ENCODE data around the gene FRMD4B.

GRCh38 chr3:69178082-69178481 lies 207.8 kb downstream of the FRMD4B start:
- TF ChIP-seq CTCF (IDR thresholded peaks at IDR 0.05; ENCODE audit: low read length) (no peak), EZH2 (IDR thresholded peaks at IDR 0.05; ENCODE audit: borderline replicate concordance, low read length) (no peak)

Data from OCI-LY1 (cell line).